ENCODE results near the gene GZMM. TPM values are rescaled to one million over a fixed set of nuclear protein-coding genes. Genes with fewer than 3 reads are reported as not detected.

The GZMM gene
- total RNA-seq, 2 donors from 2014 or later = 0.54 TPM; not detected in 1

- no peak for ATAC-seq (ENCODE audit: insufficient number of reproducible peaks, low FRiP score, low read depth)
- no peak overlapping the region for H3K4me3 ChIP-seq
- H3K27me3 ChIP-seq (replicated peaks; ENCODE audit: insufficient read depth) = no peaks in the 10 kb centered on the region
- H3K9me3 ChIP-seq = no peaks in the 10 kb centered on the region
- no peak overlapping the region for H3K27ac ChIP-seq
- no peaks in the 10 kb centered on the region for H3K36me3 ChIP-seq
- no peak for DNase-seq (ENCODE audit: low spot score)
- no peak for TF ChIP-seq CTCF (IDR thresholded peaks at IDR 0.05)
- H3K4me1 ChIP-seq (ENCODE audit: control insufficient read depth in 1 of 2, low read depth in 2 of 2) = no peaks in the 10 kb centered on the region
These were observed 53.8 kb downstream of the GZMM start for GRCh38 chr19:597406-598315.

Other genes starting within 250 kb of the GZMM start
- 10 to 100 TPM in 1 of 2 donors, 1 to 10 TPM in 1; 8.8 to 43.6 TPM for gene MIER2, start 199.3 kb upstream of the GZMM start, total RNA-seq
- gene C2CD4C, start 134.9 kb upstream of the GZMM start, total RNA-seq = 1 to 10 TPM in 1 of 2 donors, under 1 TPM in 1; 0.54 to 1.6 TPM
- 10 to 100 TPM; 17.2 to 18.8 TPM for gene SHC2, start 83.0 kb upstream of the GZMM start, total RNA-seq
- under 1 TPM in 1 of 2 donors, not detected in 1; 0.92 TPM for gene MADCAM1, start 47.6 kb upstream of the GZMM start, total RNA-seq
- gene TPGS1, start 36.6 kb upstream of the GZMM start, total RNA-seq = 10 to 100 TPM; 34.1 to 94.1 TPM
- gene CDC34, start 12.3 kb upstream of the GZMM start, total RNA-seq = 10 to 100 TPM; 40.2 to 86.2 TPM
- 100 to 1,000 TPM; 344 to 575 TPM for gene BSG, start 28.5 kb downstream of the GZMM start, total RNA-seq
- not detected for gene HCN2, start 45.8 kb downstream of the GZMM start, total RNA-seq
- 10 to 100 TPM; 23.8 to 30.9 TPM for gene POLRMT, start 89.5 kb downstream of the GZMM start, total RNA-seq
- gene FGF22, start 95.8 kb downstream of the GZMM start, total RNA-seq = under 1 TPM; 0.27 to 0.56 TPM
- 10 to 100 TPM; 47.8 to 61.9 TPM for gene RNF126, start 119.2 kb downstream of the GZMM start, total RNA-seq
- 100 to 1,000 TPM; 361 to 595 TPM for gene FSTL3, start 132.3 kb downstream of the GZMM start, total RNA-seq
- not detected for gene PRSS57, start 151.4 kb downstream of the GZMM start, total RNA-seq
- gene PALM, start 164.9 kb downstream of the GZMM start, total RNA-seq = 10 to 100 TPM; 14.4 to 28.4 TPM
- gene MISP, start 207.1 kb downstream of the GZMM start, total RNA-seq = 1 to 10 TPM in 1 of 2 donors, not detected in 1; 2.2 TPM